NT2/D1 (cell line): ENCODE results near the gene LOXL1.
"Not testable (repeated sequence)": the region's sequence is repeated elsewhere in the genome, so short reads cannot be mapped to it uniquely, and the experiment has no call there.

Source experiments
- DNase-seq: peaks from one replicate; pipeline ENCODE4 v3.0.0-alpha.2; 2011; ENCODE audit warnings: low read depth, low spot score
- H3K27me3 ChIP-seq: 2 replicates; pipeline ENCODE4 v1.6.0; 2011; ENCODE audit warnings: mild to moderate bottlenecking; ENCODE audit not compliant: insufficient read length, insufficient read depth
- H3K36me3 ChIP-seq: 2 replicates; pipeline ENCODE4 v1.6.1; 2011; ENCODE audit warnings: mild to moderate bottlenecking, low read length, mixed read lengths; ENCODE audit not compliant: insufficient read depth, insufficient read length
- H3K4me1 ChIP-seq: 2 replicates; pipeline ENCODE4 v1.5.1; 2011; ENCODE audit not compliant: insufficient read depth, insufficient read length
- H3K4me3 ChIP-seq: 2 replicates; pipeline ENCODE4 v1.5.1; 2011; ENCODE audit warnings: low read depth; ENCODE audit not compliant: insufficient read length
- H3K9ac ChIP-seq: 2 replicates; pipeline ENCODE4 v1.6.0; 2011; ENCODE audit warnings: low read depth; ENCODE audit not compliant: insufficient read length
- H3K9me3 ChIP-seq: 2 replicates; pipeline ENCODE4 v1.5.1; 2011; ENCODE audit warnings: mild to moderate bottlenecking, low read length; ENCODE audit not compliant: insufficient read depth
- SUZ12 ChIP-seq: IDR thresholded peaks from 2 replicates; pipeline ENCODE4 v1.6.1; 2011; ENCODE audit not compliant: insufficient read length, insufficient read depth; ENCODE audit errors: extremely low read depth
- YY1 ChIP-seq: IDR thresholded peaks from 2 replicates; pipeline ENCODE4 v1.6.1; 2011; ENCODE audit not compliant: insufficient read length, insufficient read depth
- ZNF274 ChIP-seq: IDR thresholded peaks from 2 replicates; pipeline ENCODE4 v1.6.1; 2011; ENCODE audit warnings: mild to moderate bottlenecking, low read depth, low read length

The LOXL1 gene

GRCh38 chr15:73937726-73938125, 11.5 kb downstream of the LOXL1 start:
- Histone ChIP-seq H3K4me1 (peaks cover 20% of the 10 kb centered on the region), H3K9ac (no peak overlapping the region), H3K9me3 (no peaks in the 10 kb centered on the region), H3K27me3 (no peaks in the 10 kb centered on the region), H3K4me3 (no peak overlapping the region), H3K36me3 (peaks cover 11% of the 10 kb centered on the region)
- no peak for TF ChIP-seq YY1
- no peak for TF ChIP-seq SUZ12
- no peak for TF ChIP-seq ZNF274
- DNase-seq, result no peak

- H3K9me3 ChIP-seq, H3K4me3 ChIP-seq, DNase-seq, H3K27me3 ChIP-seq, H3K9ac ChIP-seq: not testable (repeated sequence)
- peaks cover 13% of the 10 kb centered on the region for H3K36me3 ChIP-seq
- H3K4me1 ChIP-seq, result peaks cover 20% of the 10 kb centered on the region
These were observed 12.3 kb downstream of the LOXL1 start for GRCh38 chr15:73938516-73938915.

- no peak for DNase-seq
These were observed 12.9 kb downstream of the LOXL1 start for GRCh38 chr15:73939138-73939537.

DNA sequence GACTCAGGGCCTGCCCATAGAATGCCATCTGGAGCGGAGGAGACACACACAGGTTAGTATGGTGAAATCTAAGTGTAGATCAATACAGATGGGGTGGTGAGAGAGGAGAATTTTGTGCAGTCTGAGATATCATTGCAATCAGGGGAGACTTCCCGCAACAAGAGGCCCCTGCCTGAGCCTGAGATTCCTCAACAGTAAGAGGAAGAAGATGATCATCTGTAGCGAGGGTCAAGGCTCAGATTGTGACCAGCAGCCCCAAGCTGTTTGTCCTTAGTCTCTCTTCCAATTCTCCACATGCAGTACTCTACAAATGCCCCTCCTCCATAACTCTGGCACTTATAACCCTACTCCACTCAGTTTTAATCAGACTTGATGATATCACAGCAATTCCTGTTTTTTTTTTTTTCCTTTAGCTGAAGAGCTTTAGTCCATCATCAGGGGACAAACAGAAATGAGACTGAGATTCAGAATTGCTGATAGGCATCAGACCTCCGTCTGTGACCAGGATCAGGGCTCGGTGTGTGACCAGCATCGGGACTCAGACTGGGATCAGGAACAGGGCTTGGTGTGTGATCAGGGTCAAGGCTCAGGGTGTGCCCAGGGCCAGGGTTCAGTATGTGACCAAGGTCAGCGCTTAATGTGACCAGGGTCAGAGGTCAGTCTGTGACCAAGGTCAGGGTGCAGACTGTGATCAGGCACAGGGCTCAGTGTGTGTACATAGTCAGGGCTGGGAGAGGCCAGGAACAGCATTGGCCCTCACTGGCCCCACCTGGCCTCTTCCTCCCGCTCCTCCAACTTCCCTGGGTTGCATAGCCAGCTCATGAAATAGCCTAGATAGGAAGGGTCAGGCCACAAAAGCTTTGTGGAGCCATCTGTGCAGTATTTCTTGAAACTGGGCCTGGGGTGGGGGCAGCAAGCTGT, 14.1 kb downstream of the LOXL1 start:
- no peaks in the 10 kb centered on the region for H3K27me3 ChIP-seq
- no peak overlapping the region for H3K4me3 ChIP-seq
- H3K4me1 ChIP-seq, result peaks cover 16% of the 10 kb centered on the region
- no peak overlapping the region for H3K9ac ChIP-seq
- TF ChIP-seq SUZ12, result no peak
- no peak for TF ChIP-seq ZNF274
- TF ChIP-seq YY1, result no peak
- peaks cover 20% of the 10 kb centered on the region for H3K36me3 ChIP-seq
- no peak for DNase-seq
- H3K9me3 ChIP-seq, result no peaks in the 10 kb centered on the region

More at GRCh38 chr15:73939138-73939537, 12.9 kb downstream of the LOXL1 start:
- Histone ChIP-seq H3K4me3 (no peak overlapping the region), H3K27me3 (no peaks in the 10 kb centered on the region), H3K9me3 (no peaks in the 10 kb centered on the region), H3K4me1 (peaks cover 20% of the 10 kb centered on the region), H3K36me3 (peaks cover 15% of the 10 kb centered on the region), H3K9ac (peak overlapping the region; percentile 26)
- TF ChIP-seq SUZ12 (no peak), YY1 (no peak), ZNF274 (no peak)

- H3K4me3 ChIP-seq, result no peak overlapping the region
- H3K36me3 ChIP-seq, result peaks cover 22% of the 10 kb centered on the region
- no peaks in the 10 kb centered on the region for H3K9me3 ChIP-seq
- H3K4me1 ChIP-seq, result peaks cover 11% of the 10 kb centered on the region
- DNase-seq, result no peak
- no peaks in the 10 kb centered on the region for H3K27me3 ChIP-seq
- H3K9ac ChIP-seq, result peak overlapping the region; percentile 24
- TF ChIP-seq ZNF274, result no peak
- no peak for TF ChIP-seq YY1
- no peak for TF ChIP-seq SUZ12
These were observed 14.8 kb downstream of the LOXL1 start for GRCh38 chr15:73941044-73941443.

DNA sequence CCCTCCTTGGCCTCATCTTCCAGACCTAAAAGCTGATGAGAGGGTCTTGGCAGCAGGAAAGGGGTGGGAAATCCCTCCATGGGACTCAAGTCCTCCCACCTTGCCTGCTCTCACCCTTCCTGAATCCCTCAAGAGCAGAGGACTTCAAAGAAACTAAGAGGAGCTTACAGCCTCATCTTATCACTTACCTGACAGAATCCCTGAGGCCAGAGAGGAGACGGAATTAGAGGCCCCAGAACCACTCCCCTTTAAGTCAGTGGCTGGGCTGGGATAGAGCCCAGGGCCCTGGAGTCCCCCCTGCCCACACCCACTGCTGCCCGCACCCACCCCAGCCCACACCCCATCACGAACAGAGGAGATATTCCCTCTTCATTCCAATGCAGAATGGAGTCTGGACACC, 15.2 kb downstream of the LOXL1 start:
- no peaks in the 10 kb centered on the region for H3K9me3 ChIP-seq
- H3K4me1 ChIP-seq, result peaks cover 11% of the 10 kb centered on the region
- H3K36me3 ChIP-seq, result peaks cover 25% of the 10 kb centered on the region
- H3K9ac ChIP-seq, result peak overlapping the region; percentile 24
- TF ChIP-seq ZNF274 (no peak), YY1 (no peak), SUZ12 (no peak)
- H3K4me3 ChIP-seq, result no peak overlapping the region
- DNase-seq, result no peak
- H3K27me3 ChIP-seq, result no peaks in the 10 kb centered on the region

DNA sequence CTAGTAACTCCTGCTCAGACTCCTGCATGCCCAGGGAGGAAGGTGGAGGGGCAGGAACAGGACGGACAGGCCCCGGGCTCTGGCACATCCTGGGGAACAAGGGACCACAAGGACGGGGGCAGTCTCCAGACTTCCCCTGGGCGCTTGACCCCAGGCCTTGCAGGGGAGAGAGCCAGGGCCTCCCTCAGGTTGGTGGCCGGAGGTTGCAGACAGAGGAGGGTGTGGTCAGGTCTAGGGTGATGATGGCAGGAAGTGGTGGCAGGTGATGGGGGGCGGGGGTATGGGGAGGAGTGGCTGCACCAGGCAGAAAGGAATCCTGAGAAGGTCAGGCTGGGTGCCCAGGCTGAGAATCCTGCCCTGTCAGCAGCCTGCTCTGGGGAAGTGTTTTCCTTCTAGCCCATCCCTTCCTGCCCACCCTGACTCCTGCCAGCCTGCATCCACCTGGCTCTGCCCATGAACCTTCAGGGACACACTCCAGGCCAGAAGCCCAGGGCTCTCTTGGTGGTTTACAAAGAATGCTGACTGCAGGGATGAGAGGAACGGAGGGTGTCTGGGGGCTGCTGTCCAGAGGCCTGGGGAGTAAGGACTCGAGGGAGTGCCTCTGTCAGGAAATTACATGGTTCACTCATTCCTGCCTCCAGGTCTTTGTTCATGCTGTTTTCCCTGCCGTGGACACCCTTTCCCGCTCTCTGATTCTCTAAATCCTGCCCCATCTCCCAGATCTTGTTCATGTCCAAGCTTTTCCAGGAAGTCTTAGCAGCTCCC, 15.8 kb downstream of the LOXL1 start:
- no peak for DNase-seq
- no peaks in the 10 kb centered on the region for H3K27me3 ChIP-seq
- H3K4me1 ChIP-seq, result peaks cover 11% of the 10 kb centered on the region
- H3K36me3 ChIP-seq, result peaks cover 31% of the 10 kb centered on the region
- TF ChIP-seq YY1 (no peak), ZNF274 (no peak), SUZ12 (no peak)
- peak overlapping the region; percentile 38 for H3K9ac ChIP-seq
- no peak overlapping the region for H3K4me3 ChIP-seq
- H3K9me3 ChIP-seq, result no peaks in the 10 kb centered on the region
